HG02571 (cell line): ENCODE data around the gene ZRANB2.
A peak's percentile ranks its signal among the peaks of the same experiment; 100 is the strongest.

Experiments used
- ATAC-seq: cut with Tn5 transposase; IDR thresholded peaks from one replicate; pipeline ENCODE4 v1.9.1; 2021; ENCODE audit warnings: mild to moderate bottlenecking, moderate library complexity; ENCODE audit not compliant: unreplicated experiment

ZRANB2 gene

DNA sequence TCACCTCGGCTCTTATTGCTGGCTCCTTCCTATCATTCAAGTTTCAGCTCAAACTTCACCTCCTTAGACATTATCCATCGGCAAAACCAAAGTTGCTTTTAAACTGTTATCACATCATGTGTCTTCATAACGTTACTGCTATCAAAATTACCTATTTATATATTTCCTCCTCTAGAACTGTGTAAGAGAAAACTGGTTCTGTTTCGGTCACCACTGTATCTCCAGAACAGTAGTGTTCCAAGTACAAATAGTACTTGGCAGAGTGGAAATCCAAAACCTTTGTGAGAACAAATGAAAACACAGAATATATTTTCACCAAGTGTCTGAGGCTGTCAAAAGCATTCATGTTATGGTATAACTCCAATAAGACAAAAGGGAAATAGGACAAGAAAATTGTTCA lies 9.1 kb downstream of the ZRANB2 start:
- ATAC-seq: no peak

DNA sequence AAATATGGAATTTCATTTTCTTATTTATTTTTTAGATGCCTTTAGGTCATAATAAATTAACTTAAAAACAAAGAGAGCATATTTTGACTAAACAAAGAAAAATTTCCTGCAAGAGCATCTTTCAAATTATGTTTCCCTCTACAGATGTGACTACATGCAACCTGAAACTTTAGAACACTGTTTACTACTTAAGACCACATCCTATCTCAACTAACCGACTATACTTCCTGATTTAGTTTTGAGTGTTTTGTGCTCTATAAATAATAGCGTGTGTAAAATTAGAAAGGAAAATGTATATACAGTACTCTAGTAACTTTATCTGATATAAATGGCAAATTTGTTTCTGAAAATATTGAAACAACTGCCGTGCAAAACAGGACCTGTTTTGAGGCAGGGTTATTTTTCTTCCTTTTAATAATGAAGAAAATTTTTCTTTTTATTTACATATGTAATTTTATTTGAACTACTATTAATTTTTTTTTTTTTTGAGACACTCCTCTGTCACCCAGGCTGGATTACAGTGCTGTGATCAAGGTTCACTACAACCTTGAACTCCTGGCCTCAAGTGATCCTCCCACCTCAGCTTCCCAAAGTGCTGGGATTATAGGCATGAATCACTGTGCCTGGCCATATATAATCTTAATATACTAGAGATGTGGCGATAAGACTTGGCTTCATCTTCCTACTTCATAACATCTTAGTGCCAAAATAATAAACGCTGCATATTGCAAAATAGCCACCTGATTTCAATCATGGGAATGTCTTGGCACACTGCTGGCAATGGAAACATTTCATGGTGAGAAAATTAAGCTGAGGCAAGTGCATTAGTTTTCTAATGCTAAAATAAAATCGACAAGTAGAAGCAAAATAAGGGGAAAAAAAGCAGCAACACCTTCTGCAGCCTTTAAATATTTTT lies 12.3 kb downstream of the ZRANB2 start:
- ATAC-seq: no peak

DNA sequence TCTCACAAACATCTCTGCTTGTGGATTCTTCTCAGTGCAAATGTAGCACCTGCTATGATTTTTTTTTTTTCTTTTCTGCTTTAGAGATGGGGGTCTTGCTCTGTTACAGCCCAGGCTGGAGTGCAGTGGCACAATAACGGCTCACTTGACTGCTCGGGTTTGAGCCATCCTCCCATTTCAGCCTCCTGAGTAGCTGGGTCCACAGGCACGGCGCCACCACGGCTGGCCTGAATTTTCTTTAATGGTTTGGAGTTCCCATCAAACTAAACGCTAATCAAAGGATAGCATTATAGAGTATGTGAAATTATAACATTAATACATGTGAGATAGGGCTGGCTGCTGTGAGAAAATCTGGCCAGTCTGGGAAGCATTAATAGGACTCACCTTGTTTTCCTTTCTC lies 26.0 kb downstream of the ZRANB2 start:
- no peak for ATAC-seq

DNA sequence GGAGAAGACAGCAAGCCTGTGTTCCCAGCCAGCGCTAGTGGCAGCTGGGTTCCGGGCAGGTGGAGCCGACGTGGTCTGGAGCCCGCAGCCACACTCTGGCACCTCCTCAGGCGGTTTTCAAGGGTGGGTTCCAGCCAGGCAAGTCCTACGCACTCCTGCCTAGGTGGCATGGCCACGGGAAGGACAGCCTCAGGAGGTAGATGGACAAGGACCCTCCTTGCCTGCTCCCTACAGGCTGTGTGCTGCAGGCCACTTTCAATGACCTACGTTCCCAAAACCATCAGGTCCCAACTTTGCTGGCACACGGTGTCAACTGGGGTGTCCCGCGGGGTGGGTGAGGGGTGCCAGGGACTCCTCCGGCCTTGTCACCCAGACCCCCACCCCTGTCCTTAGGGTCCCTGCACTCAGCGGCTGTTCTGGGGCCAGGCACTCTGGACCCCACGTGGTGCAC lies 26.5 kb downstream of the ZRANB2 start:
- ATAC-seq: no peak

DNA sequence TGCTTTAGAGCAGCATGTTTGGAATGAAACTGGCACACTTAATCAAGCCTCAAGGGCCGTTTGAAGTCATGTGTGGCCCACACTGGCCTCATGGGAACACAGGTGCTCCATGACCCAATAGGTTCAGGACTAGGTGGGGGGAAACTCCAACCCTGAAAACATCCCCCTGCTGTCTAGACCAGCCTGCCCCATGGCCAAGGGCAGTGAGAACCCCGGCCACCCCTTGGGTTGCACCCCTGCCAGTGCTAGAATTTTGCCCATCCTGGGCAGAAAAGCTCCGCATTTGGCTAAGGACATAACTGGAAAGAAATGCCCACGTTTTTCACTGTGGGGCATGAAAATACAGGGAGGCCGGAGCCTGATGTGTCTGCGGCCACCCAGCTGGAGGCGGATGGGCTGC lies 27.1 kb downstream of the ZRANB2 start:
- ATAC-seq: no peak

DNA sequence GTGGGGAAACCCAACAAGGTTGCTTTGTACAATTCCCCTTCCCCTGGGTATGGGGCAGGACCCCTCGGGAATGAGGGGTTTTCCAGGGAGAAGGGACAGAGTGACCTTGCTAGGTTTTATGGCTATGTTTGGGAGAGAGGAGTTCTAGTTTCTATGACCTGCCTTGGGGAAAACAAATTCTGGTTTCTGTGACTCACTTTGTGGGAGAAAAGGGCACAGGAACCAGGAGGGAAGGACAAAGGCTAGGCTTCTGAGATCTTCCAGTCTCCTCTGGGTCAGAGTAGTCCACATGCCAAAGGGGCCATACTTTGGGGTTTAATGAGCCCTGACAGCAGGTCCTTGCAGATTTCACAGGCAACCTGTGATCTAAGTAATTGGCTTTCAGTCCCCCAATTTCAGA lies 27.7 kb downstream of the ZRANB2 start:
- ATAC-seq: no peak

DNA sequence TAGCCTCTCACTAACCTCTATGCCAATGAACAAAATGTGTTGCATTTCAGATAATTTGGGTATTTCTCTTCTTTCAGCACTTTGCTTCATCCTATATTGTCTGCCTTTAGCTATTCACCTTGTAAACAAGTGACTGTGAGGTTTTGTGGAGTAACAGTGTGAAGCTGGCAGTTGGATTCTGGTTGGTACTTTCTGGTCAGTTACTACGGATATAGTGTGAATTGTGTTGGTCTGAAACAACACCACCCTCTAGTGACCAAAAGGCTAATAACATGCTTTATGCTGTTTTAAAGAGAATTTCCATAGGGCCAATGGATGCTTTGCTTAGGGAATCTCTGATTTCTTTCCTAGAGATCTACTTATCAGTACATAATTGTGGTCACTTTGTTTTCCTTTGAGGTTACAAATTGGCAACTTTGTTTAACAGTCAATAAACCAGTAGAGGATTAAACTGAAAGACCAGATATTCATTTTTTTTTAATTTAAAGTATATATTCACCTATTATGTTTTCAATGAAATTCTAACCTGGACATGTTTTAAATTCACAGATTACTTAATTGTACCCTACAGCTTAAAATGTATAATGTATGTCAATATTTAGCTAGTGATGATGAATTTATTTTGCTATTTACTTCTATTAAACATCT lies 30.8 kb downstream of the ZRANB2 start:
- peak; percentile 53 for ATAC-seq

DNA sequence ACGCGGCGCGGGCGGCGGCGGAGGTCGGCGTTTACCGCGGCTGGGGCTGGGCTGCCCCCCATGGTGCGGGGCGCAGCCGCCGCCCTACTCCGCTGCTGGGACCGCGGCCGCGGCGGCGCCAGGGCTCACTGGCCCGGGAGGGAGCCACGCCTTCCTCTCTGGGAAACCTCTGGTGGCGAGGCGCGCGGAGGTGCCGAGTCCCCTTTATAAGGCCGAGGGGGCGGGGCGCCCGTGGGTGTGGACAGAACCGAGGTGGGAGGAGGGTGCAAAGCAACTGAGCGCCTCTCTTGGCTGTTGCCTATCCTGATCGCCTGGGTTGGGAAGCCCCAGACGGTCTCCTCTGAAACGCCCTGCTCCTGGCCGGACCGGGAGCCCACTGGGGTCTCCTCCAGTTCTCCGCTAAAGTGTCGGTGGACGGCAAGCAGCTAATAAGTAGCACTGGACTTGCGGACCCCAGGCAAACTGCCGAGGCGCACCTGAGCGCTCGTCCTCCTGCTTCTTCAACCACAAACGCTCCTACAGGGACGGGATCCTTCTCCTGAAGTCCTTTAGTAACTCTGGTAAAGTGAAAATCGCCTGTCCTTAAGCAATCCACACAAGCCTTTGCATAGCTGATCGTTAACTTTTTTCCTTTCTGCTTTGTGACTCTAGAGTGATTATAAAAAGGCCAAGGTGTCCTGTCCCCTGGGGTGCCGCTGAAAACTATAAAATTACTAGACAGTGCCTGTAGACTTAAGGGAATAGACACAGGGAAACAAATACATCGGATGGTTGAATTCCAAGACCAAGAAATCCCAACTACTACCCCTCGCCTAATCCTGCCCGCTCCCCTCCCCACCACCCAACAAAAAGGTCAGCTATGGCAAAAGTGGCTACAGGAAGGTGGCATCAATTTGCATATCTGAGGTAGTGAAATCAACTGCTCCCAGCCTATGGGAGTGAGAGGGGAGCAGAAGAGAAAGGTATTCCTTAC lies 32.9 kb downstream of the ZRANB2 start, which contains the start of gene PTGER3:
Gene PTGER3 (minus strand): TSS at position 182 of the 973 bp plus-strand sequence. CDS start 239 bp downstream, outside the sequence.
- ATAC-seq: no peak

DNA sequence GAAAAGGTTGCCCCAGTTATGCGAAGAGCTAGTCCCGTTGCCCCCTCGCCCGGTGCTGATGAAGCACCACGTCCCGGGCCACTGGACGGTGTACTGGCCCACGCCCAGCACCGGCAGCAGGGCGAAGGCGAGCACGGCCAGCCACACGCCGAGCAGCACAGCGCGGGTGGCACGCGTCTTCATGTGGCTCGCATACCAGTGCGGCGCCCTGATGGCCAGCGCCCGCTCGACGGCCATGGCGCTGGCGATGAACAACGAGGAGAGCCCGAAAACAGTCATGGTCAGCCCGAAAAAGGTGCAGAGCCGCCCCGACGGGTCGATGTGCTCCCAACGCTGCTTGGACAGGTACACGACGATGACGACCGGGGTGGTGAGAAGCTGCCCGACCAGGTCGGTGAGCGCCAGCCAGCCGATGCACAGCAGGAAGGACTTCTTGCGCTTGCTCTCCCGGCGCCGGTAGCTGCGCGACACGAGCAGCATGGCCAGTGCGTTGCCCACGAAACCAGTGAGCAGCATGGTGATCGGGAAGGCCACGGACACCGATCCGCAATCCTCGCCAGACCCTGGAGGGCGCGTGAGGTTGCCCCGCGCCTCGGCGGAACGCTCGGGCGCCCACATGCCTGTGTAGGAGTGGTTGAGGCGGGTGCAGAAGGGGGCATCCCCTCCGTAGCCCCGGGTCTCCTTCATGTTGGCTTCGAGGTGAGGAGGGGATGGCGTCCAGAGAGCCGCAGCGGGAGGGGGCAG lies 33.8 kb downstream of the ZRANB2 start:
- no peak for ATAC-seq

DNA sequence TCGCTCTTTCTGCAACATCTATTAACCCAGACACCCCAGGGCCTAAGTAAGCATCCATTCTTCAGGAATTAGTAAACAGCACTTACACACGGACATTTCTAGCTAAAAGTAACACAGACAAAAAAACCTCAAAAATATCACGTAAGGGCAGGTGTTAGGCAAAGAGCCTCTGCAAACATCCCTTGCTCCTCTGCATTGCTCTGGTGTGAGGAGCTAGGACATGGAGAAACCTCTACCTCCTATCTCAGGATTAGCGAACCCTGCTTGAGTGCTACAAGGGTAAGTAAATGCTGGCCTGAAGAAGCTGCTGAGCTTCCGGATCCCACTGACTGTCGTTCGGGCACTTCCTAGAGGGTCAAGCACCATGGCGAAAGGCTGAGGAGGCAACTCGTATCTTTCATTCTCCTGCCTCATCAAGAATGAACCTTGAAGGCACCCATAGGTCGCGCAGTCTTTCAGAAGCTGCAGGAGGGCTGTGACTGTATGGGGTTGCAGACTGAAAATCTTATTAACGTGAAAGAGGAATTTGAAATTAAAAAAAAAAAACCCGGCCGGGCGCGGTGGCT lies 35.3 kb downstream of the ZRANB2 start:
- no peak for ATAC-seq

DNA sequence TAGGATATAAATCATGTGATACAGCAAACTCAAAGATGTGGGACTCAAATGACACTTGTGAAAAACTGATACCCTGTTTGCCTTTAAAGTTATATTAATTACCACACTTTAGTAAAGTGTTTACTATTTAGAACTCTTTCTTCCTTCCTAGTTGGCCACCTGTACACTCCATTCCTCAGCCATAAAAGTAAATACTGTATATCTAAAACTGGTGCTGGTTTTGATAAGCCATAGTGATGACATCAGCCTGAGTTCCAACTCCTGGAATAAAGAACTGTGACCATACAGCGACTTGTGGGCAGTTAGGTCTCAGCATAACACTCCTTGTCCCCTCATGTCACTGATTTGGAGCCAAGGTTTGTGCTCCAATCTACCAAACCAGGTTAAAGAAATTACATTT lies 36.0 kb downstream of the ZRANB2 start:
- no peak for ATAC-seq

DNA sequence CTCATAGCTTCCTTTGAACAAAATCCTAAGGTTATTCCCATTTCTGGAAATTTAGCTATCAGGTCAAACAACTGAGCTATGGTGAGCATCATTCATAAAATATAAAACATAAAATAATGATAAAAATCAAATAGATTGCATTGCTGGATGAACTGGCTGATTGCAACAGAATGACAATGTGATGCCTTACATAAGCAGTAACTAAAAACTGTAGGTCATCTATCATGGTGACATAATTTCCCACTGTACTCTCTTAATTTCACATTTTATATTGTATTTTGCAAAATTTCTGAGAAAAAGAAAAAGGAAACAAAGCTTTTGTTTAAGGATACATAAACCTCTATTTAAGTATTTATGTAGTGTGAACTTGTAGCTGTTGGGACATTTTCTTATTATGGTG lies 37.8 kb downstream of the ZRANB2 start:
- ATAC-seq: no peak

DNA sequence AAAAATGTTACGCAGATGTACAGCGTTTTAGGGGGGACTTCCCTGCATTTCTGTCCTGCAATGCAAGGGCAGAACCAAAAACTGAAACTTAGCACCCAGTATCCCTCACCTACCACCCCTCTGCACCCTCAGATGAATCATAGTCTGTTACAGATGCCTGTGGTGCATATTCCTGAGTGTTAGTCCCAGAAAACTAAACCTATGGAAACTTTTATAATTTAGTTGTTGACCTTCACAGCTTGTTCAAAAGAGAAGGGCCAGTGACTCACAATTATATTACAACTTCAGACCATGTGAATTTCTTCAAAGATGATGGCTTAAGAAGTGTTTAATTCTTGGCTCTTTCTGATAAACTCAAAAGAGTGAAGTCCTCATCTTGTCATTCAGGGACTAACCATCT lies 39.0 kb downstream of the ZRANB2 start:
- no peak for ATAC-seq

DNA sequence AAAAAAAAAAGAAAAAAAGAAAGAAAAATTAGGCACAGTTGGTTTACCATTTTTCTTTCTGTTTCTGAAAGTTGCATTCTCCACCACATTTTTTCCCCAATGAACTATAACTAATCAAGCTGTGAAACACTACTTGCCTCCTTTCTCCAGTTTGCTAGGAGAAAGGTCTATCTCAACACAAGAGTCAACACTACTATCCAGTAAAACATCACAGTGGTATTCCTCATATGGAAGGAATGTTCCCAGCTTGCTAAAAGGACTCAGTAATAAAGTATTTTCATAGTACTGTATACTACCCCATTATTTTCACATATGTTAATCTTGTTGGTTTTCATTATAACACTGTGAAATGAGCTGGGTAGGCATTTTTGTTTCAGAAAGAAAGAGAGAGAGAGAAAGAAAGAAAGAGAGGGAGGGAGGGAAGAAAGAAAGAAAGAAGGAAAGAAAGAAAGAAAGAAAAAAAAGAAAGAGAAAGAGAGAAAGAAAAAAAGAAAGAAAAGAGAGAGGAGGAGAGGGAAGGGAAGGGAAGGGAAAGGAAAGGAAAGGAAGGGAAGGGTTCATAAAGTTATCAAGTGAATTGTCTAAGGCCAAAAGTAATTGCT lies 41.1 kb downstream of the ZRANB2 start:
- no peak for ATAC-seq

DNA sequence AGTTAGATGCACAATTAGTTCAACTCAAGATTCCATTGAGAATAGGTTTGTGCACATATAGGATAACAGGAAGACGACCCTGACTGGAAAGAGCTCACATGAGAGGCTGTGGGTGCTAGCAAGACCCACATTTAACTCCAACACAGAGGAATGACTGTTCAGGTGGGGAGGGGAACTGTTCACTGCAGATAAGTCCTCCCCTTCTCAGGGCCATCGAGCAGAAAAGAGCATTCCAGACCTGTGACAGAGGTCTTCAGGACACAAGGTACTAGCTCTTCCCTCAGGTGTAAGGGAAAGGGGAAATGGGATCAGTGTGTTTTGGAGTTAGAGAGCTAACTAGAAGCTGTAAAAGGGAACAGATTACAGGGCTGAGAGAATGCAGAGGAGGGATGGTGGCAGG lies 41.9 kb downstream of the ZRANB2 start:
- ATAC-seq: no peak

DNA sequence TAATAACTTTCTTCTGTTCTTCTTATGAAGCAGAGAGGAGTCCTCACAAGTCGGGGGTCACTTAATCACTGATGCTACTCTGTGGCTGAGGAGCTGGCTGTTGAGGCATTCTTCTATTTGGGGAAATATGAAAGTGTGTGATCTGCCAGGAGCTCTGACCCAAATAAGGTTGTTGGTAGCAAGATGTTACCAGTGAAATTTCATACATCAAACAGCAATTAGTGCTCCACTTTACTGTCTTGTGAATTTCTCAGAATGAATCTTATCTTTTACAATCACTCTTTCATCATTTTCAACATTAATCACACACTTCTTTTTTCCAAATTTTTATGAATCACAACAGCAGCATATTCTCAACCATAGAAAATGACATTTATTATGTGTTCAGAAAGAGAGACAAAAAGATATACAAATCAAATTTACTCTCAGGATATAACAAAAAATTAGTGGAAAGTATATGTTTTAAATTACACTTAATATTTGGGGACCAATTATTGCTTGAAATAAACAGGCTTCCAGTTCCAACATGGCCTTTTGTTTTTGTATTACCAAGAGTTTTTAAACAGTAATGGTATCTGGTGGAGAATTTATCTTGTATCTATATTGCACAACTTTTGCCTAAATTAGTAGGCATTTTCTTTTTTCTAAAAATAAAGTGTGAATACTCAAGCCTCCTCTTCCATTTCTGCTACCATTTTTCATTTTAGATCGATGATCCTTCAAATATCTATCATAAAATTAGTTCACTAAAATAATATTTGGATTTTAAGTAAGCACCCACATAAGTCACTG lies 42.8 kb downstream of the ZRANB2 start:
- no peak for ATAC-seq

DNA sequence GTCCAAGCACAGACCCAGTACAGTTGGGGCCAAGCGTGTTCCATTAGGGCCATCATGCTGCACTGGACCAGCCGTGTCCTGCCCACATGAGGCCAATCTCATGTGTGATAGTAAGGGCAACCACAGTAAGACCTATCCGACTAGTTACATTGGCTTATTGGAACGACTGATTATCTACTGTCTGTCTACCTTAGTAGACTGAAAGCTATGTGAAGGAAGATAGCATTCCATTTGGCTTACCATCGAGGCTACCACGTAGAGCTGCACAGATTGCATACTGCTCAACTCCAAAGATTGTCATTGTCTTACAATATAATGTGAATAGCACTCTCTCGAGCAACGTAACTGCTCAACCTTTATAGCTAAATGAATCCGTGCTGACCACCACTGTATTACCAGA lies 43.8 kb downstream of the ZRANB2 start:
- no peak for ATAC-seq

DNA sequence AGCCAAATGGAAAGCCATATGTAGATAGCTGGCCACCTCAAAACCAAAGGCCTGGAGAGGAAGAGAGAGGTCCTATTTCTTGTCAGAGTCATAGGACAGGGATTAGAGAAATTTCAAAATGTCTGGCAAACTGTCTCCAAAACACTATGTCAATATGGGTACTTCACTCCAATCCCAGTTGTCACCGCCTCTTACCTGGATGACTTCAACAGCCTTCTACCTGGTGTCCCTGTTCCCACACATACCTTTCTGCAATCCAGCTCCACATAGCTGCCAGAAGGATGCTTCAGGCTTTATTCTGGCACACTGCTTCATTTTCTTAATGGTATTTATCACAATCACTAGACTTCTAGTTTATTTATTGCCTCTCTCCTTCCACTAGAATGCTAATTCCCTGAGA lies 47.7 kb downstream of the ZRANB2 start:
- no peak for ATAC-seq

DNA sequence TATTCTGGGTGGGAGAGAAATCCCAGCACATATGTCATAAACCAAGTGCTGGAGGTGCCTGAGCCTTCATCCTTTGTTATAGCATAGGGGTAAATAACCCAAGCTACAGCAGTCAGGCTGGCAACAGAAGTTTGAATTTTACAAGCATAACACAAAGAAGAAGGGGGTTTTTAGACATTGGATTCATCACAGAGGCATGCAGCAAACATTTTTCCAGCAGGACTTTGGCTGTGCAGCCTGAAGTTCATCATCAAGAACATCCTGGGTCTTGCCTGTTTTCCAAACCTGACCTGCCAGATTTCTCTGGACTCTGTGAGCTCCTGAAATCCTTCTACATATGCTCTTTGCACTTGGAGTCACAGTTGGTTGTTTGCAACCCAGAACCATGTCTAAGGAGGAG lies 49.4 kb downstream of the ZRANB2 start:
- no peak for ATAC-seq
